T-helper 1 cell (primary cell): ENCODE data around the gene RPL41.
A peak's percentile ranks its signal among the peaks of the same experiment; 100 is the strongest.

Experiments used
- DNase-seq, 5 donors: peaks; one replicate each; pipeline ENCODE4 v3.0.0-alpha.2; 2012 to 2020

Gene RPL41

DNA sequence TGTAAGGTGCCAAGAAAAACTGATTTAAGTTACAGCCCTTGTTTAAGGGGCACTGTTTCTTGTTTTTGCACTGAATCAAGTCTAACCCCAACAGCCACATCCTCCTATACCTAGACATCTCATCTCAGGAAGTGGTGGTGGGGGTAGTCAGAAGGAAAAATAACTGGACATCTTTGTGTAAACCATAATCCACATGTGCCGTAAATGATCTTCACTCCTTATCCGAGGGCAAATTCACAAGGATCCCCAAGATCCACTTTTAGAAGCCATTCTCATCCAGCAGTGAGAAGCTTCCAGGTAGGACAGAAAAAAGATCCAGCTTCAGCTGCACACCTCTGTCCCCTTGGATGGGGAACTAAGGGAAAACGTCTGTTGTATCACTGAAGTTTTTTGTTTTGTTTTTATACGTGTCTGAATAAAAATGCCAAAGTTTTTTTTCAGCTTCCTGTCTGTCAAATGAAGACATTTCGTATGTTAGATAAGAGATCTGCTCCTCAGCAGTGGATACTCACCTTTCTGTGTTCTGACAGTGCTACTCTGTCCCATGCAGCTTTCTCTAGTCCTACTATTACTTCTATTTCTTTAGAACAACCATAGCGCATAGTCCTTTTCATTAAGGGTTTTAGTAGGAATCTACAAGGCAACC is 13.2 kb upstream of the RPL41 start:
- DNase-seq: peak in 1 of 5 donors; percentile 81

DNA sequence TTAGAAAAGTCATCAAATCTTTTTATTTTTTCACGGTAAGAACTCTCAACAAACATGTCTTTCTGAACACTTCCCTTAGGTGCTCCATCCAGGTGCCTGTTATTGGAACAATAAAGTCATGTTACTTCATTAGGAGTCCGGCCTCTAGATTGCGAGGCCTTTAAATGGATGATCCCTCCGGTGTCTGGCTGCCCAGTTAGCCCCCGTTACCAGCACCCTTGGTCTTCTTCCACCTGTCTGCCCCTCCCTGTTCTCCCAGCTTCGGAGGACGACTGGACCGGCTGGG is 12.7 kb upstream of the RPL41 start:
- no peak for DNase-seq

DNA sequence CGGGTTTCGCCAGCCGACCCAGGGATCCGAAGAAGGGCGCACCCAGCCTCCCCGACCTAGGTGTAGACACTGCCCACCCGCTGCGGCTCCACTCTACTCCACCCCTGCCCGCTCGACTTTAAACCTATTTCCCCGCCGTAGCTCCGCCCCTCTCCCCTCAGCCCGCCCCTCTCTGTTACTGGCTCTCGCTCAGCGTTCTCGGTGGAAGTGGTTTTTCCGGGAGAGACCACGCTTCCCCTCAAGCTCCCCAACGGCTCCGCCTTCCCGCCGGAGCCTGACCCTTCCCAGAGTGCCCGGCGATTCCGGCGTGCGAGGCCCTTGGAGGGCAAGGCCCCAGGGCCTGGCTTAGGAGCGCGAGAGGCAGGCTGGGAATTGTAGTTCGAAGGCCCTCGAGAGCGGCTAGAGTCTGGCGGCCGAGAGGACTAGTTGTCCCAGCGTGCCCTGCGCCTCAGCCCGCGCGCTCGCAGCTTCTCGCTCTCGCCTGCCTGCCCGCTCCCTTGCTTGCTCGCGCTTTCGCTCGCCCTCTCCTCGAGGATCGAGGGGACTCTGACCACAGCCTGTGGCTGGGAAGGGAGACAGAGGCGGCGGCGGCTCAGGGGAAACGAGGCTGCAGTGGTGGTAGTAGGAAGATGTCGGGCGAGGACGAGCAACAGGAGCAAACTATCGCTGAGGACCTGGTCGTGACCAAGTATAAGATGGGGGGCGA is 12.2 kb upstream of the RPL41 start, which contains the start of gene PA2G4:
Gene PA2G4 (plus strand): TSS at position 451 of the 706 bp plus-strand sequence. CDS start 179 bp downstream, at position 630.
- DNase-seq: peak; percentile 89 to 100 (median 91)

DNA sequence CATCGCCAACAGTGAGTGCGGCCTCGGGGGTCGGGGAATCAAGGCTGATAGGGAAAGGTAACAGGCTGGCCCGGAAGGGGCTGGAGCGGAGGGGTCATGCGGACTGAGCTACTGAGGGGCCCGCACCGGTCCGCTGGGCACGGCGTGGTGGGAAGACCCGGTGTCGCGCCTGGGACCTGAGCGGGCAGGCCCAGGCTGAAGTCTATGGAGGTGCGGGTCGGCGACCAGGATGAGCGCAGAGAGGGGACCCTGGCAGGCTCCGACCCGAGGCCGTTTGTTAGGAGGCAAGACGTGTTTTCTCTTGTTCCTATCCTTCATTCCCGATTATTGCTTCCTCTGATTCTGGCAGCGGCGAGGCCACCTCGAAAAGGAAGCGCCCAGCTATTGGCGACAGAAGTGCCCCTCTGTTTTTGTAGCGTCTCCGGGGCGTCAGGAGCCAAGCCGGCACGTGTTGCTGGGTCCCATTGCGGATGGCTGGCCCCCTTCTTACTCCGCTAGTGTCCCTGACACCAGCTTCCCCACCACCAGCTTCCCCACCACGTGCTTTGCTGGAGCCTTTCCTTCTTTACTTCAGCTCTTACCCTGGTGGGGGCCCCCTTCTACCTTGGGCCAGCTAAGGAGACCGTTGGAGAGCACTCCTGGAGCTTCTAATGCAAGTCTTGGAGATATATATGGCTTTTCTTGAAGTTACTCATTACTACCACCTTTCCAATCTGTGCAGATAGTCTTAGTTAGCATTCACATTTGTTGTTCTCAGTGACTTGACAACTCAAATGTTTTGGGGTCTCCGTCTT is 11.4 kb upstream of the RPL41 start:
- peak in 2 of 5 donors; percentile 17 to 22 for DNase-seq

DNA sequence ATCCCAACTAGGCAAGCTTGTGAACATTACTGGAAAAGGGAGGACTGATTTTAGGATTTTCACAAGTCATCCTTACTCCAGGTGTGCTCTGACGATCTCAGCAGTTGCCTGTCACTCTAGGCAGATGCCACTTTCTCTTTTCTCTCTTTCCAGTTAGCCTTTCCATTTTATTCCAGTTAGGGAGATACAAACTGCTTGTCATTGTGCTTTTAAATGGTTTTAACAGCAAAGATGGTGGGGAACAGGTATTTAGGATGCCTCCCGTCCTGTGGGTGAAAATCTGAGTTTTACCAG is 10.9 kb upstream of the RPL41 start:
- DNase-seq: no peak

DNA sequence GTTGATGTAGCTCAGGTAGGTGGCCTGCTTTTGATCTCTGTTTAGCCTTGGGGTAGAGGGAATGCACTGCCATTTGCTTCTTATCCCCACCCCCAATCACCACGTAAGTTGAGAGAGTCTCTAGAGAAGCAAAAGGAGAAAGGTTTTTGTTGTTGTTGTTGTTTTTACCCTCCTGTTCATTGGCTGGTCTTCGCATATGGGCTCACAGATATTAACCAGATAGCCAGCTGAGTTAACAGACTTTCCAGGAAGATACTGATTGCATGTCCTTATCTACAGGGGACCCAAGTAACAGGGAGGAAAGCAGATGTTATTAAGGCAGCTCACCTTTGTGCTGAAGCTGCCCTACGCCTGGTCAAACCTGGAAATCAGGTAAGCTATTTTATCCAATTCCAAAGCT is 9.2 kb upstream of the RPL41 start:
- DNase-seq: no peak

DNA sequence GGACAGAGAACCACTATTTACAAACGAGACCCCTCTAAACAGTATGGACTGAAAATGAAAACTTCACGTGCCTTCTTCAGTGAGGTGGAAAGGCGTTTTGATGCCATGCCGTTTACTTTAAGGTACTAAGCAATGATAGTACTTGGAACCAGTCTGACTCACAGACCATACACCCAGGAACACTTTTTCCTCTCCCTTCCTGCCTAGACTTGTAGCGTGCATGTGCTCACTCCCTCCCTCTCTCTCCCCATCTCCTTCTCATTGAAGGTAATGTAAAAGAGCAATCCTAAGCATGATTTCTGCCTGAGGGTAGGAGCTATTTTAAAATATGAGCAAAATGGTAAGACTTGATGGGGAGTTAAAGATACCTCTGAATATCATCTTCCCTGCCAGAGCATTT is 5.9 kb upstream of the RPL41 start:
- DNase-seq: no peak

DNA sequence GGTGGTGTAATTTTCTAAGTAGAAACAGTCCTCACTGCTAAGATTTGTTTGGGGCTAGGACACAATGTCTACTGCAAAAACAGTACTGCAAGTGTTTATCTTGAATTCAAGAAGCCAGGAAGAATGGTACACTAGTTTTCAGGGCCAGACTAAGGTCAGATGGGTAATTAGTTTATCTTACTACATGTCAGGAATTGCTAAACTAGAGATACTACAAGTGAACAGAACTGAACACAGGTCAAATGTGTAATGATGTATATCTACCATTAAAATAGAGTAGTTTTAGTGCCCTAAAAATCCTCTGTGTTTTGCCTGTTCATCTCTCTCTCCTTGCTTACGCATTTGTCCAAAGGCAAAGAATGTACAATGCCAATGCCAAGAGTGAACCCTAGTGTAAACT is 2.3 kb upstream of the RPL41 start:
- no peak for DNase-seq

DNA sequence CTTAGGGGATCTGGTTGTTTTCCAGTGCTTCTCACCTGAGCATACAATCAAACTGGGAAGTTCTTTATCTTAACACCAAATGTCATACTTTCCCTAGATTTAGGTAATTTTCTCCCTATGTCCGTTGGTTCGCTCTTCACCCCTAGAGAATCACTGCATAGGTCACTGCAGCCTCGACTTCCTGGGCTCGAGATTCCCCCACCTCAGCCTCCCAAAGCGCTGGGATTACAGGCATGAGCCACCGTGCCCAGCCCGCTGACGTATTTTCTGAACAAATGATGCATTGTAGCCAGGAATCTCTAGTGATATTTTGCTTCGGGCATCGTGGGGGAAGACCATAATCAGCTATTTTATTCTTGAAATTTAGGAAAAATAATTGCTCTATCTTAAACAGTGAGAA is 1.1 kb upstream of the RPL41 start:
- DNase-seq: no peak

DNA sequence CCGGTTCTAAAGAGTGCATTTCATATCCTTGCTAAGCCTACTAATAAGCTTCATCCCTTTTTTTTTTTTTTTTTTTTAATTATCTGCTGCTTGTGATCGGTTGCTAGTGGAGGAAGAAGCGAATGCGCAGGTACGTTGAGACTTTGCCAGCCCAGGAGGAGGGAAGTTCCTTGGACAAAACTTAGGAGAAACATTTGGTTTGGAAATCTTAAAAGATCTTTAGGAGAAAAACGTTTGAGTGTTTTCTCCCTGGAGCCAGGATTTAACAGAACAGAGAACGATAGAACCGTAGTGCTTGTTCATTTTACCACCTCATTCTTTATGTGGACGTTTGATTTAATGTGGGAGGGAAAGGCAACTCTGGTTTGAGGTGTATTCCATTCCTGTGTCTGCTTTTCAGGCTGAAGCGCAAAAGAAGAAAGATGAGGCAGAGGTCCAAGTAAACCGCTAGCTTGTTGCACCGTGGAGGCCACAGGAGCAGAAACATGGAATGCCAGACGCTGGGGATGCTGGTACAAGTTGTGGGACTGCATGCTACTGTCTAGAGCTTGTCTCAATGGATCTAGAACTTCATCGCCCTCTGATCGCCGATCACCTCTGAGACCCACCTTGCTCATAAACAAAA is 761 bp downstream of the RPL41 start:
- DNase-seq: peak in 1 of 5 donors; percentile 15

DNA sequence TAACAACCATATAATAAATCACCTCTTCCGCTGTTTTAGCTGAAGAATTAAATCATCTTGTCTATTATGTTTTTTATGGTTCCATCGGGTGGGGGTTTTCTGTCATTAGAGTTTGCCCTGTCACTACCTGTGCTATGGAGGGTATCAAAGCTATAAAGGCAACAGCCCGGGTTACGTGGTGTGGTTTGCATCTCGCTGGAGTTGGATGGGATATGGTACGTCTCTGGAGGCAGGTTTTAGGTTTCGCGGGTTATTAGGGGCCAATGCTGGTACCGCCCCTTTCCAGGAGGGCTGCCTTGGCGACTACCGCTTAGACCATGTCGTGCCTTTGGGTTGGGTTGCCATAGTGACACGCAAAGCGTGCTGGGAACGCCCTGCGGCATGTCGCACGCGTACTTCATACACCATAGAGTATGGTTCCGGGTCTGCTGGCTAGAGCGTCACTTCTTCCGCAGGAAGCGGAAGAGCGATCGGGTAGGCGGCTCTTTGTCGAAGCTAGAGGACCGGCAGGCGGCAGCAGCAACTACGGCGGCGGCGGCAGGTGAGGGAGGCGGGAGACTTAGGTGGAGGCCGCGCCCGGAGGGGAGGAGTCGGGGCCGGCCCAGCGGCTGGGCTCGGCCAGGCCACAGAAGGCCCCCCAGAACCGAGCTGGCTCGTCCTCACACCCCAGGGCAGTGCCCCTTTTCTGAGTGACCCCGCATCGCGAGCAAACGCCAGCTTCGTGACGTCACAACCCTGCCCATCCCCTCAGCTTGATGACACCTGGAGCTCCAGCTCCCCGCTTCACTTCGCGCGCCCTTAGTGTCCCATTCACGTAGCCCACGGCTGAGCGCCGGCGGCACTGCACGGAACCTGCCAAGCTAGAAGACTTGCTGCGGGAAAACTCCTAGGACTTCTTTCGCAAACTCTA is 1.6 kb downstream of the RPL41 start, which contains the start of gene ZC3H10:
Gene ZC3H10 (plus strand): TSS at position 489 of the 910 bp plus-strand sequence. CDS start 2,297 bp downstream, outside the sequence.
- peak; percentile 94 to 100 (median 96) for DNase-seq

DNA sequence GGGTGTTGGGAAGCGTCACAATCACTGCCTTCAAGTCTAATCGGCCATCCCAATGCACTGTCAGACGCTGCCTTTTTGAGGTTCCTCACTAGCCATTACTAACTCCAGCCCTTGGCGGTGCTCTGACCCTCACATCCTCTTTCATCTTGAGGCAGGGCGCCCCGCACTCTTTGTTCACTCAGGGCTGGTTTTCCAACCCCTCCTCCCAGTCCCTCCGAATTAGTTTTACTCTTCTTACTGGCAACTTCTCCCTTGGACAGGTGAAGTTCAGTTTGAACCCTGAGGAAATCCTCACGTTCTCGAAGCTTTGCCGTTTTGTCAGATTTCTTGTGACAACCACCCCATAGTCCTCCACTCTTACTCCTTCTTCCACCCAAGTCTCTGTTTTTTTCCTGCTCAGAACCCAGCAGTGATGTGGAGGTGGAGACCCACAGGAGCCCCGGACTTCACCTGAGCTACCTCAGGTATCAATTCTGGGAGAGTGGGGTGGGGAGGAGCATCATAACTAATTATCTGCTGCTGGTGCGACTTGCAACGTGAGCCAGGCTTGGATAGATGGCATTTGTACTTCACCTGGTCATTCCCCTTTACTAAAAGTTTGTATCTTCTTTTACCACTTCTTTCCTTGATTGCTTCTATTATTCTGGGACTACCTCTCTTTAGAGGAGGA is 2.4 kb downstream of the RPL41 start:
- no peak for DNase-seq

DNA sequence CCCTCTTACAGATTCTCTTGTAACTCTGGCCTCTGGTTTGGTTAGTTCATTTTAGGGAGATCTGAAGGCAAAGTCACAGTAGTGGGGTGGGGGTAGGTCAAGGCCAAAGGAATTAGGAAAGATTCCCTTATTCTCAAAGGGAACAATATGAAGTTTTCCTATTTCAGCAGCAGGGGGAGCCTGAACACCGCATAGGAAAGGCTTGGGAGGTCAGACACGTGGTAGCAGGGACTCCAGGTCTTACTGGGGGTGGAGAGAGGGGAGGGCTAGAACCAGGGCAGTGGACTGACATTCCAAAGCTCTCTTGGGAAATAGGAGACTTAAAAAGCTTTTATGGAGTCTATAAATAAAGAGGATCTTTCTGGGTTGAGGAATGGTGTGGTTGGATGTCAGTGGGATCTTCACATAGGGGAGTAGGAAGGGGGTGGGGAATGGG is 2.9 kb downstream of the RPL41 start:
- peak in 4 of 5 donors; percentile 32 to 68 (median 49) for DNase-seq

DNA sequence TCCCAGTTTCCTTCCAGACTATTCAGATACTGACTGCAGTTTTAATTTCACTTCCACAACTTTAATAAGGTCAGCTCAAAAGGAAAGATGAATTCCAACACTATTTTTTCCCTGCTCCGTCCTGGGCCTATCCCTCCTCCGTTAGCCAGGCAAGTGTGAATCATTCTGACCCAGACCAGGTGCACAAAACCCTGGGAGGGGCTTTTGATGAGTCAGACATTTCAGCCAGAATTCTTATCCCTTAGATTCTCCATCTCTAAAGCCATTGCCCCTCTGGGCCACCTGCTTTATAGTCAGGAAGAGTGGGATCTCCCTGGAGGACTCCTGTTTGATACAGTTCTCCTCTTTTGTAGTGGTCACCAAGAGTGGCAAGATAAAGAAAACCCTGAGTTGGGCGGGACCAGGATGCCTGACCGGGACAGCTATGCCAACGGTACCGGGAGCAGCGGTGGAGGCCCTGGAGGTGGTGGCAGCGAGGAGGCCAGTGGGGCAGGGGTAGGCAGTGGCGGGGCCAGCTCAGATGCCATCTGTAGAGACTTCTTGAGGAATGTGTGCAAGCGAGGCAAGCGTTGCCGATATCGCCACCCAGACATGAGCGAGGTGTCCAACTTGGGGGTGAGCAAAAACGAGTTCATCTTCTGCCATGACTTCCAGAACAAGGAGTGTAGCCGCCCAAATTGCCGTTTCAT is 3.9 kb downstream of the RPL41 start:
- DNase-seq: no peak

DNA sequence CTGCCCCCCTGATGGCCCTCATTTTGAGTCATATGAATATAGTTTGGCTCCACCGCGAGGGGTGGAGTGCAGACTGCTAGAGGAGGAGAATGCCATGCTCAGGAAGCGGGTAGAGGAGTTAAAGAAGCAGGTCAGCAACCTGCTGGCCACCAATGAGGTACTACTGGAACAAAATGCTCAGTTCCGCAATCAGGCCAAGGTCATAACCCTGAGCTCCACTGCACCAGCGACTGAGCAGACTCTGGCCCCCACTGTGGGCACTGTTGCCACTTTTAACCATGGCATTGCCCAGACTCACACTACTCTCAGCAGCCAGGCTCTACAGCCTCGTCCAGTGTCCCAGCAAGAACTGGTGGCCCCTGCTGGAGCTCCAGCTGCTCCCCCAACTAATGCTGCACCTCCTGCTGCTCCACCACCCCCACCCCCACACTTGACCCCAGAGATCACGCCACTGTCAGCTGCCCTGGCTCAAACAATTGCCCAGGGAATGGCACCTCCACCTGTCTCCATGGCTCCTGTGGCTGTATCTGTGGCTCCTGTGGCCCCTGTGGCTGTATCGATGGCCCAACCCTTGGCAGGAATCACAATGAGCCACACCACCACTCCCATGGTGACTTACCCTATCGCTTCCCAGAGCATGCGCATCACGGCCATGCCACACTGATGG is 4.9 kb downstream of the RPL41 start:
- no peak for DNase-seq

DNA sequence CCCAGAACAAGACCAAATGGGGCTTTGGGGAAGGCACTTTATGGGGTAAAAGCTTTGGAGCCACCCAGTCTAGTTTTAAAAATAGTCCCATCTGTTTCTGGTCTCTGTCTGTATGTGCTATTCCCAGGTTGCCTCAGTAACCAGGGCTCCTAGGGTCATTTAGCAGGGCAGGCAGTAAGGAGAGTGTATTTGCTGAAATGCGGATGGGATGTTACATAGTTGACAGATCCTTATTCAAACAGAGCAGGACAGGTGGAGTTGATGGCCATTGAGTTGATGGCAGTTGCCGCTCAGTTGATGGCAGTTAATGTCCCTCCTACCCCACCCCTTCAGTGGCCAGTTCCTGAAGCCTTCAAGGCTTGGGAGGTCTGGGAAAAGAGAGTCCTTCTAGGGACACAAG is 6.2 kb downstream of the RPL41 start:
- DNase-seq: no peak

DNA sequence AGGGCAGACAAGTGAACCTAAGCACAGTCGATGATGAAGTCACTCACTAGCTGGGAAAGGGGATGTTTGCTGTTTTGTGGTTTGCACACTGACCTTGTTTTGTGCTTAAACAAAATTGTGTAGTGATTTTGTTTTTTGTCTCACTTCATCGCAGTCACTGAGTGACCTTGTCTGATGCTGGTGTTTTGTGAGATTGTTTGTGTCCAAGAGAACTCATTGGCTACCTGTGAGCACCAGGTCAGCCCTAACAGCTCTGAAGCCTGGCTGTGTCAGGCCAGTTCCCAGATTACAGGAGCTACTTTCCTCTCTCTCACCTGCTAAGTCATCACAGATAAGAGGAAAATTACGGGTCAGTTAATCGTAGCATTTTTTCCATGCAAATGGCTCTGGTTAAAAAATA is 7.7 kb downstream of the RPL41 start:
- no peak for DNase-seq

DNA sequence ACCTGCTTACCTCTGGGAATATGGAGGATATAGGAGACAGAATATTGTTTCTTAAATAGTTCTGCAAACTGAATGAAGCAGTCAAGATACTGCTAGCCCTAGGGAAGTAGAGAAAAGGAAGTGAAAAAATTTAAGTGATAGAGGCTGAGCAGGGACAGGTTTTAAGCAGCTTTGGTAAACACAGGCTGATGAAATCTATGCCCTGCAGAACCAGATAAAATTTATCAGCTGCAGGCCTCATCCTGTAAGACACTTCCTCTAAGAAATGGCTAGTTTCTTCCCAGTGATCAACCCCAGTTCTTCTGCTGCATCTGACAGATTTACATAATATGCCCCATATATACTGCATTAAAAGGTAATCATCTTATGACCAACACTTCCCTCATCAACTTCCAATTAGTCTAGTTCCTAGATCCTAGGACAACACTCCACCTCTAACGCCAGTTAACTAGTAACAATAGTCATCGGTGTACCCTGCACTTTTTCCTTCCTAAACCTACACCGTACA is 10.4 kb downstream of the RPL41 start:
- peak in 1 of 5 donors; percentile 53 for DNase-seq

DNA sequence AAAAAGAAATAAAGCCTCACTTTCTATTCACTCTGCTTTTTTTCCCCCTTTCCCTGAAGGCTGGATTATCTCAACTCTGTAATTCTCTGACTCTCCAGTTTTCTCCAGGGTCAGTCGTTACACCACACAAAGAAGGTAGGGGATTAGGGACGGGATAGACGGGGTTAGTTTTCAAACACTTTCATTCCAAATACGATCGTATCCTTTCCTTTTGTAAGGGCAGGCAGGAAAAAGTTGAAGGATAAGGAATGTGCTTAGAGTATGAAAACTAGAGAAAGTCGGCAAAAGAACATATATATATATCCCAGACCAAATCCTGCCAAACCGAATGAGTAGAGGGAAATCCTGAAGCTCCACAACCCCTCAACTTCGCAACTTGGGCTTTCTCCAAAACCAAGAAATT is 11.1 kb downstream of the RPL41 start:
- DNase-seq: no peak
